Breast epithelium (tissue), 3 donors: ENCODE measurements around the gene CHCHD6.

Source experiments
- POLR2AphosphoS5 ChIP-seq, 3 donors: sonication (generic); formaldehyde crosslinking; IDR thresholded peaks; one replicate each; pipeline ENCODE4 v1.6.1; 2017; ENCODE audit warnings: antibody characterized with exemption in 3 of 3
- TF ChIP-seq, protein P1 (sequence below), 3 donors: fragments of 450-650 bp; IDR thresholded peaks; one replicate each; pipeline ENCODE4 v1.5.1; 2016 to 2017; ENCODE audit warnings: antibody characterized with exemption in 3 of 3, mild to moderate bottlenecking in 3 of 3, moderate library complexity in 3 of 3

DNA sequence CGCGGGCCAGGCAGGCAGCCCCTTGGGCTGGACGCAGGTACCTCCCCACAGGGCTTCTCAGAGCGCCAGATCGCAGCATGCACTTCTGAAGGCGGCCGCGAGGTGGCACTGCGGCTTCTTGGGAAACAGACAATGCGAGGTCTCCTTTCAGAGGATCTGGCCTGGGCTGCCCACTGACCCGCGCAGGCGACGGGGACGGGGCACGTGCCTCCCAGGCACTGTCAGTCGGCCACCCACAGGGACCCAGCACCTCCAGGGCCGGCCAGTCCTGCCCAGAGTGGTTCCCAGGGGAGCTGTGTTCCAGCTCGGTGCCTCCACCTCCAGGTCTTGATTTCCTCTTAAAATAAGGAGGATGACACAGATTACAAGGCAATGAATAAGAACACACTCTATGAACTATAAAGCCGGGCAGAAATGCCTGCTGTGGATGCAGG is 24.7 kb upstream of the CHCHD6 start:
- no peak for TF ChIP-seq POLR2AphosphoS5 (IDR thresholded peaks at IDR 0.05)
- TF ChIP-seq, protein P1, sequence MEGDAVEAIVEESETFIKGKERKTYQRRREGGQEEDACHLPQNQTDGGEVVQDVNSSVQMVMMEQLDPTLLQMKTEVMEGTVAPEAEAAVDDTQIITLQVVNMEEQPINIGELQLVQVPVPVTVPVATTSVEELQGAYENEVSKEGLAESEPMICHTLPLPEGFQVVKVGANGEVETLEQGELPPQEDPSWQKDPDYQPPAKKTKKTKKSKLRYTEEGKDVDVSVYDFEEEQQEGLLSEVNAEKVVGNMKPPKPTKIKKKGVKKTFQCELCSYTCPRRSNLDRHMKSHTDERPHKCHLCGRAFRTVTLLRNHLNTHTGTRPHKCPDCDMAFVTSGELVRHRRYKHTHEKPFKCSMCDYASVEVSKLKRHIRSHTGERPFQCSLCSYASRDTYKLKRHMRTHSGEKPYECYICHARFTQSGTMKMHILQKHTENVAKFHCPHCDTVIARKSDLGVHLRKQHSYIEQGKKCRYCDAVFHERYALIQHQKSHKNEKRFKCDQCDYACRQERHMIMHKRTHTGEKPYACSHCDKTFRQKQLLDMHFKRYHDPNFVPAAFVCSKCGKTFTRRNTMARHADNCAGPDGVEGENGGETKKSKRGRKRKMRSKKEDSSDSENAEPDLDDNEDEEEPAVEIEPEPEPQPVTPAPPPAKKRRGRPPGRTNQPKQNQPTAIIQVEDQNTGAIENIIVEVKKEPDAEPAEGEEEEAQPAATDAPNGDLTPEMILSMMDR (IDR thresholded peaks at IDR 0.05) = peak; percentile 86 to 93 (median 89)
